ENCODE data around the gene SERINC2.

DNA sequence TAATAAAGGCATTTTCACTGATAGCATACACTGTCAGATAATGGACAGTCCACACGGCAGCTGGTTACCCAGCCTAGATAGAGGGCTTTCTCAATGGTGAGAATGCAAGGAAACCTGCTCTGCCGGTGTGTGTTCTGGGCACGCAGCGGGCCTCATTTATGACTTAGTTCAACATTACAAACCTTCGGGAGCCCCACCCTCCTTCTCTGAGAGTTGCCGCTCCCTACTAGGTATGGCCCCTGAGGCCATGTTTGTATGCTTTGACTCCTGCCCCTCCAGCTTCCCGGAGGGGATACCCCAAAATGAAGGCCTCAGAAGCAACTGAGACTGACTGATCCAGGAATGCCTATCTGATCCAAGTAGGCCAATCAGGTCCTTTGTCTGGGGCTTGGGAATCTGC lies 22.9 kb upstream of the SERINC2 start:
- TF ChIP-seq, protein P1, sequence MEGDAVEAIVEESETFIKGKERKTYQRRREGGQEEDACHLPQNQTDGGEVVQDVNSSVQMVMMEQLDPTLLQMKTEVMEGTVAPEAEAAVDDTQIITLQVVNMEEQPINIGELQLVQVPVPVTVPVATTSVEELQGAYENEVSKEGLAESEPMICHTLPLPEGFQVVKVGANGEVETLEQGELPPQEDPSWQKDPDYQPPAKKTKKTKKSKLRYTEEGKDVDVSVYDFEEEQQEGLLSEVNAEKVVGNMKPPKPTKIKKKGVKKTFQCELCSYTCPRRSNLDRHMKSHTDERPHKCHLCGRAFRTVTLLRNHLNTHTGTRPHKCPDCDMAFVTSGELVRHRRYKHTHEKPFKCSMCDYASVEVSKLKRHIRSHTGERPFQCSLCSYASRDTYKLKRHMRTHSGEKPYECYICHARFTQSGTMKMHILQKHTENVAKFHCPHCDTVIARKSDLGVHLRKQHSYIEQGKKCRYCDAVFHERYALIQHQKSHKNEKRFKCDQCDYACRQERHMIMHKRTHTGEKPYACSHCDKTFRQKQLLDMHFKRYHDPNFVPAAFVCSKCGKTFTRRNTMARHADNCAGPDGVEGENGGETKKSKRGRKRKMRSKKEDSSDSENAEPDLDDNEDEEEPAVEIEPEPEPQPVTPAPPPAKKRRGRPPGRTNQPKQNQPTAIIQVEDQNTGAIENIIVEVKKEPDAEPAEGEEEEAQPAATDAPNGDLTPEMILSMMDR (IDR thresholded peaks at IDR 0.05): no peak
- TF ChIP-seq POLR2A (IDR thresholded peaks at IDR 0.05): no peak

Data from transverse colon (tissue), 3 donors.